Hepatocyte (in vitro differentiated cells): ENCODE measurements around the gene FAM216A. TPM values are rescaled to one million over a fixed set of nuclear protein-coding genes. Genes with fewer than 3 reads are reported as not detected.
A peak's percentile ranks its signal among the peaks of the same experiment; 100 is the strongest.
"Not testable (repeated sequence)": the region's sequence is repeated elsewhere in the genome, so short reads cannot be mapped to it uniquely, and the experiment has no call there.

Source experiments
- DNase-seq: peaks from one replicate; pipeline ENCODE4 v3.0.0-alpha.2; 2016; ENCODE audit warnings: low spot score
- H2AFZ ChIP-seq: fragments of 200-600 bp; sonication (generic); 2 replicates; pipeline ENCODE4 v1.6.0; 2016; ENCODE audit warnings: antibody characterized with exemption, mild to moderate bottlenecking
- H3K27ac ChIP-seq: fragments of 200-600 bp; sonication (generic); 2 replicates; pipeline ENCODE4 v1.5.1; 2016; ENCODE audit warnings: mild to moderate bottlenecking
- H3K27me3 ChIP-seq: fragments of 200-600 bp; sonication (generic); 2 replicates; pipeline ENCODE4 v1.6.1; 2016
- H3K36me3 ChIP-seq: fragments of 200-600 bp; sonication (generic); replicated peaks from 2 replicates; pipeline ENCODE4 v1.5.1; 2016; ENCODE audit warnings: low read depth; ENCODE audit not compliant: insufficient read depth
- H3K4me1 ChIP-seq: fragments of 200-600 bp; sonication (generic); 2 replicates; pipeline ENCODE4 v1.5.1; 2016; ENCODE audit warnings: mild to moderate bottlenecking, moderate library complexity; ENCODE audit not compliant: insufficient read depth
- H3K4me2 ChIP-seq: fragments of 200-600 bp; sonication (generic); 2 replicates; pipeline ENCODE4 v1.6.0; 2016
- H3K4me3 ChIP-seq: fragments of 200-600 bp; sonication (generic); 2 replicates; pipeline ENCODE4 v1.5.1; 2016; ENCODE audit warnings: mild to moderate bottlenecking
- H3K79me2 ChIP-seq: fragments of 200-600 bp; sonication (generic); 2 replicates; pipeline ENCODE4 v1.6.0; 2017; ENCODE audit warnings: mild to moderate bottlenecking
- H3K9me2 ChIP-seq: fragments of 200-600 bp; sonication (generic); replicated peaks from 2 replicates; pipeline ENCODE4 v1.6.0; 2017; ENCODE audit warnings: mild to moderate bottlenecking; ENCODE audit not compliant: insufficient read depth
- H3K9me3 ChIP-seq: fragments of 200-600 bp; sonication (generic); 2 replicates; pipeline ENCODE4 v1.5.1; 2016; ENCODE audit warnings: low read depth, mild to moderate bottlenecking
- H4K20me1 ChIP-seq: fragments of 200-600 bp; sonication (generic); 2 replicates; pipeline ENCODE4 v1.6.0; 2016; ENCODE audit warnings: mild to moderate bottlenecking; ENCODE audit not compliant: insufficient read depth, poor library complexity, severe bottlenecking
- CTCF ChIP-seq: fragments of 200-600 bp; sonication (generic); IDR thresholded peaks from 2 replicates; pipeline ENCODE4 v1.5.1; 2016; ENCODE audit warnings: antibody characterized with exemption, mild to moderate bottlenecking; ENCODE audit not compliant: poor library complexity
- EZH2 ChIP-seq: fragments of 200-600 bp; sonication (generic); IDR thresholded peaks from 2 replicates; pipeline ENCODE4 v1.6.1; 2016; ENCODE audit warnings: antibody characterized with exemption, mild to moderate bottlenecking, borderline replicate concordance
- EZH2phosphoT487 ChIP-seq: fragments of 200-600 bp; sonication (generic); IDR thresholded peaks from one replicate; pipeline ENCODE4 v1.6.1; 2018; ENCODE audit warnings: antibody characterized with exemption, mild to moderate bottlenecking, low read depth, moderate library complexity; ENCODE audit not compliant: unreplicated experiment, severe bottlenecking
- WGBS: methylation state at CpG from one replicate; pipeline ENCODE4 v1.1.6; 2016; ENCODE audit warnings: low lambda C conversion rate; ENCODE audit errors: missing lambda C conversion rate; 5-methylcytosine and 5-hydroxymethylcytosine counted together
- polyA plus RNA-seq: library from polyadenylated mRNA; unstranded; fragments of >200 nt; fragmentation: Nextera tagmentation; extraction: Ambion mirVana; gene quantifications from 2 replicates; pipeline ENCODE4 v1.2.1, GENCODE V29; 2016
- total RNA-seq: library from RNA; depleted of rRNA; stranded (reverse); fragments of >200 nt; gene quantifications from 2 replicates; pipeline ENCODE4 v1.2.3, GENCODE V29; 2014

FAM216A gene
- total and polyA plus RNA-seq, 2 experiments from 2014 or later = 8.3 to 8.4 TPM

GRCh38 chr12:110424237-110424636 lies 44.4 kb upstream of the FAM216A start:
- no peak overlapping the region for H3K4me3 ChIP-seq
- no peaks in the 10 kb centered on the region for H3K9me2 ChIP-seq
- WGBS = 74% methylated on average over 3 of the region's 3 CpGs
- no peak for DNase-seq
- no peaks in the 10 kb centered on the region for H4K20me1 ChIP-seq
- no peaks in the 10 kb centered on the region for H3K9me3 ChIP-seq
- no peaks in the 10 kb centered on the region for H3K79me2 ChIP-seq
- H2AFZ ChIP-seq = no peak overlapping the region
- peaks cover 7% of the 10 kb centered on the region for H3K4me1 ChIP-seq
- H3K27ac ChIP-seq = no peak overlapping the region
- TF ChIP-seq EZH2phosphoT487 (no peak), EZH2 (no peak), CTCF (no peak)
- H3K36me3 ChIP-seq = no peaks in the 10 kb centered on the region
- no peak overlapping the region for H3K4me2 ChIP-seq
- no peaks in the 10 kb centered on the region for H3K27me3 ChIP-seq

GRCh38 chr12:110426406-110426805 lies 42.2 kb upstream of the FAM216A start:
- Histone ChIP-seq H3K4me1 (peaks cover 6% of the 10 kb centered on the region), H3K79me2 (no peaks in the 10 kb centered on the region), H3K9me2 (no peaks in the 10 kb centered on the region), H3K36me3 (no peaks in the 10 kb centered on the region), H2AFZ (no peak overlapping the region), H3K4me3 (no peak overlapping the region), H4K20me1 (no peaks in the 10 kb centered on the region), H3K9me3 (no peaks in the 10 kb centered on the region), H3K27me3 (no peaks in the 10 kb centered on the region), H3K27ac (peak overlapping the region; percentile 78), H3K4me2 (no peak overlapping the region)
- peak; percentile 16 for DNase-seq
- WGBS = 48% methylated on average over 3 of the region's 3 CpGs
- TF ChIP-seq EZH2 (no peak), CTCF (no peak), EZH2phosphoT487 (no peak)

GRCh38 chr12:110429676-110430075 lies 39.0 kb upstream of the FAM216A start:
- WGBS = 97% methylated on average over 6 of the region's 15 CpGs
- not testable (repeated sequence) for H3K36me3 ChIP-seq, H3K4me1 ChIP-seq, H3K4me3 ChIP-seq, DNase-seq, H3K4me2 ChIP-seq, H3K79me2 ChIP-seq, H3K27me3 ChIP-seq, H3K9me3 ChIP-seq, H3K27ac ChIP-seq, H4K20me1 ChIP-seq, H2AFZ ChIP-seq, H3K9me2 ChIP-seq

- Histone ChIP-seq H3K36me3 (peaks cover 3% of the 10 kb centered on the region), H3K4me2 (peak overlapping the region; percentile 69), H2AFZ (peak overlapping the region; percentile 4), H3K27me3 (no peaks in the 10 kb centered on the region), H3K9me2 (no peaks in the 10 kb centered on the region), H3K9me3 (no peaks in the 10 kb centered on the region), H4K20me1 (no peaks in the 10 kb centered on the region), H3K27ac (no peak overlapping the region), H3K4me1 (no peaks in the 10 kb centered on the region), H3K79me2 (no peaks in the 10 kb centered on the region), H3K4me3 (no peak overlapping the region)
- no peak for TF ChIP-seq CTCF
- TF ChIP-seq EZH2phosphoT487 = no peak
- no peak for TF ChIP-seq EZH2
- no peak for DNase-seq
- 90% methylated on average over 12 of the region's 12 CpGs for WGBS
Observed at GRCh38 chr12:110431957-110432587, 36.6 kb upstream of the FAM216A start.
